Body of pancreas (tissue), 4 donors: ENCODE results near the gene NF1.

Experiments used
- CTCF ChIP-seq, 7 experiments: fragments of 450-650 bp in 4 of 7; fragments of 200-600 bp in 3 of 7; sonication (generic) in 3 of 7; IDR thresholded peaks; one replicate each; pipeline ENCODE4 v1.5.1; 2016 to 2019; ENCODE audit warnings: antibody characterized with exemption in 7 of 7
- POLR2A ChIP-seq, 3 donors: fragments of 450-650 bp; IDR thresholded peaks; one replicate each; pipeline ENCODE4 v1.6.1; 2016; ENCODE audit warnings: antibody characterized with exemption in 3 of 3, mild to moderate bottlenecking in 2 of 3

DNA sequence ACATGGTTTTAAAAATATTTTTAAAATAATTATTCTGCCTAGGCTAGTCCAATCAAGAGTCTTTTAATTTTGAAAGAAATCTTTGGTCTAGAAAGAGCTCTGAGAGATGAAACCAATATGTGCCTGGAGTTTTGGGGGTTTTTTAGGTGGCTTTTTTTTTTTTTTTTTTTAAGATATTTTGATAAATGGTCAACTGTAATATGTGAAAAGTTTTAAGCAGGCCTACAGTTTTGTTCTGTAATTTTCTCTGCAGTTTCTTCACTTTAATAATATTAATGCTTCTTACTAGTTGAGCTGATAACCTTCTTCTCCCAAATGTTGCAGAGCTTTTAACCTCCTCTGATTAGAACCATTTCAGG is 157.2 kb downstream of the NF1 start:
- TF ChIP-seq CTCF (IDR thresholded peaks at IDR 0.05) (no peak), POLR2A (IDR thresholded peaks at IDR 0.05) (no peak)
